ENCODE data around the gene PAXIP1.

- TF ChIP-seq, protein P1, sequence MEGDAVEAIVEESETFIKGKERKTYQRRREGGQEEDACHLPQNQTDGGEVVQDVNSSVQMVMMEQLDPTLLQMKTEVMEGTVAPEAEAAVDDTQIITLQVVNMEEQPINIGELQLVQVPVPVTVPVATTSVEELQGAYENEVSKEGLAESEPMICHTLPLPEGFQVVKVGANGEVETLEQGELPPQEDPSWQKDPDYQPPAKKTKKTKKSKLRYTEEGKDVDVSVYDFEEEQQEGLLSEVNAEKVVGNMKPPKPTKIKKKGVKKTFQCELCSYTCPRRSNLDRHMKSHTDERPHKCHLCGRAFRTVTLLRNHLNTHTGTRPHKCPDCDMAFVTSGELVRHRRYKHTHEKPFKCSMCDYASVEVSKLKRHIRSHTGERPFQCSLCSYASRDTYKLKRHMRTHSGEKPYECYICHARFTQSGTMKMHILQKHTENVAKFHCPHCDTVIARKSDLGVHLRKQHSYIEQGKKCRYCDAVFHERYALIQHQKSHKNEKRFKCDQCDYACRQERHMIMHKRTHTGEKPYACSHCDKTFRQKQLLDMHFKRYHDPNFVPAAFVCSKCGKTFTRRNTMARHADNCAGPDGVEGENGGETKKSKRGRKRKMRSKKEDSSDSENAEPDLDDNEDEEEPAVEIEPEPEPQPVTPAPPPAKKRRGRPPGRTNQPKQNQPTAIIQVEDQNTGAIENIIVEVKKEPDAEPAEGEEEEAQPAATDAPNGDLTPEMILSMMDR (IDR thresholded peaks at IDR 0.05; ENCODE audit: low read depth, low read length, poor library complexity, severe bottlenecking): no peak
- no peak for TF ChIP-seq EZH2phosphoT487 (IDR thresholded peaks at IDR 0.05; ENCODE audit: borderline replicate concordance, low read length)
Observed at GRCh38 chr7:154950960-154951359, 52.0 kb downstream of the PAXIP1 start.
